GM18508 (cell line): ENCODE results near the gene LIN52.

Experiments used
- ATAC-seq: cut with Tn5 transposase; IDR thresholded peaks from one replicate; pipeline ENCODE4 v1.9.1; 2021; ENCODE audit warnings: moderate number of reproducible peaks; ENCODE audit not compliant: insufficient read depth, unreplicated experiment

Gene LIN52

DNA sequence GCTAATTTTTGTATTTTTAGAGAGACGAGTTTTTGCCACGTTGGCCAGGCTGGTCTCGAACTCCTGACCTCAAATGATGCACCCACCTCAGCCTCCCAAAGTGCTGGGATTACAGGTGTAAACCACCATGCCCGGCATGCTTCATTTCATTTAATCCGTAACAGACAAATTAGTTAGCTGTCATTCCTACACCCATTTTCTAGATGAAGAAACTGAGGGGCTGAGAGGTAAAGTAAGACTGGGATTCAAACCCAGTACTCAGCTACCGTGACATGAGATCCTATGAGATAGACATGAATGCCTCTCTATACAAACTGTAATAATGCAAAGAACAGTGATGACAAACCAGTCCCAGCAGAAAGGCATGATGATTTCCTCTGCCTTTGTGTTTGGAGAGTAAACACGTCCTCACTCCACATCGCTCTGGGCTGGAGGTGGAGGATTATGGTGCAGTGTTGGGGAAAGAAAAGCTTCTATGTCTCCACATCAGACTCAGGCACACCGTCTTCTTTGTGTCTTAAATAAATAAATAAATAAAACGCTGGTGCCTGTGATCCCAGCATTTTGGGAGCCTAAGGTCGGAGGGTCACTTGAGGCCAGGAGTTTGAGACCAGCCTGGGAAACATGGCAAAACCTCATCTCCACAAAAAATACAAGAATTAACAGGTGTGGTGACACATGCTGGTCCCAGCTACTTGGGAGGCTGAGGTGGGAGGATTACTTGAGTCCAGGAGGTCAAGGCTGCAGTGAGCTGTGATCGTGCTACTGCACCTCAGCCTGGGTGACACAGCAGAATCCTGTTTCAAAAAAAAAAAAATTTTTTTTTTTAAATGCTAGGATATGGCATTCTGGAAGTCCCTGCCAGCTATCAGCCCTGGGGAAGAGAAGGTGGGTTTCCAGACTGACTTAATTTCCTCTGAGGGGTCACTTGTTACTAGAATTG is 164.9 kb downstream of the LIN52 start:
- ATAC-seq: no peak
